BE2C (cell line): ENCODE data around the gene GOLGA3.

Source experiments
- DNase-seq: peaks from one replicate; pipeline ENCODE4 v3.0.0-alpha.2; 2020
- H3K27me3 ChIP-seq: fragments of 250-450 bp; sonication (Bioruptor Pico); 2 replicates; pipeline ENCODE4 v1.5.1; 2020; ENCODE audit warnings: mild to moderate bottlenecking
- H3K36me3 ChIP-seq: fragments of 250-450 bp; sonication (Bioruptor Pico); 2 replicates; pipeline ENCODE4 v1.5.1; 2020; ENCODE audit warnings: mild to moderate bottlenecking
- H3K4me1 ChIP-seq: fragments of 250-450 bp; sonication (Bioruptor Pico); 2 replicates; pipeline ENCODE4 v1.5.1; 2020
- H3K4me3 ChIP-seq: 2 replicates; pipeline ENCODE4 v1.5.1; 2011; ENCODE audit warnings: low read depth, low read length
- H3K9me3 ChIP-seq: fragments of 250-450 bp; sonication (Bioruptor Pico); 2 replicates; pipeline ENCODE4 v1.5.1; 2020
- TF ChIP-seq, protein P1 (sequence below): IDR thresholded peaks from 2 replicates; pipeline ENCODE4 v1.5.1; 2012; ENCODE audit warnings: mild to moderate bottlenecking, low read depth, low read length

Gene GOLGA3

DNA sequence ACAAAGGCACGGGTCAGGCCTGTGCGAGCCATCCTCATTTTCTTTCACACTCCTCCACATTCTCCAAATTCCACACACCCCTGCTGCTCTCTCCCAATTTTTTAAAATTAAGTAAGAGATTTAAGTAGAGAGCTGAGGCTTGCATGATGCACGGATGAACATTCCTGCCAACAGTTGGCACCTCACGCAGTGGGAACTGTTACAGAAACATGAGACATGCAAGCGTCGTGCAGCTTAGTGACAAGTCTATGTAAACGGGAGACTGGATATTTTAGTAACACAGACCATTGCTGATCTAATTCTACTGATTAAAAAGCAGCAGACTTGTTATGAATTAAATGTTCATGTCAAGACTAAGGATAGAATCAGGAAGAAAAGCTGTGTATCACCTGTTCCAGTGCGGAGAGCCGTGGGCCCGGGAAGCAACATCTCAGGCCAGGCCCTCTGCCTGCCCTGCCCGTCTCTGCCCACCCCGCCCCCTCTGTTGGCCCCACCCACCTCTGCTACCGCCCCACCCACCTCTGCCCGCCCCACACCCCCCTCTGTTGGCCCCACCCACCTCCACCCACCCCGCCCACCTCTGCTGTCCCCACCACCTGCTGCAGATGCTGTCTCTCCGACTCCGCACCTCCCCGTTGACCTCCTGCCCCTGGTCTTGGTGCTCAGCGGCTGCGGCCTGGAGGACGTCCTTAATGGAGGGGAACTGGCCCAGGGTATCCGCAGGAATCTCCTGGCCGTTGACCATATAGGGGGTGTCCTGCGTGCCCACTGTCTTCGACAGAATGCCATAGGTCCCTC, 21.2 kb downstream of the GOLGA3 start:
- no peak overlapping the region for H3K4me3 ChIP-seq
- no peaks in the 10 kb centered on the region for H3K9me3 ChIP-seq
- H3K4me1 ChIP-seq: no peaks in the 10 kb centered on the region
- H3K36me3 ChIP-seq: peaks cover 56% of the 10 kb centered on the region
- TF ChIP-seq, protein P1, sequence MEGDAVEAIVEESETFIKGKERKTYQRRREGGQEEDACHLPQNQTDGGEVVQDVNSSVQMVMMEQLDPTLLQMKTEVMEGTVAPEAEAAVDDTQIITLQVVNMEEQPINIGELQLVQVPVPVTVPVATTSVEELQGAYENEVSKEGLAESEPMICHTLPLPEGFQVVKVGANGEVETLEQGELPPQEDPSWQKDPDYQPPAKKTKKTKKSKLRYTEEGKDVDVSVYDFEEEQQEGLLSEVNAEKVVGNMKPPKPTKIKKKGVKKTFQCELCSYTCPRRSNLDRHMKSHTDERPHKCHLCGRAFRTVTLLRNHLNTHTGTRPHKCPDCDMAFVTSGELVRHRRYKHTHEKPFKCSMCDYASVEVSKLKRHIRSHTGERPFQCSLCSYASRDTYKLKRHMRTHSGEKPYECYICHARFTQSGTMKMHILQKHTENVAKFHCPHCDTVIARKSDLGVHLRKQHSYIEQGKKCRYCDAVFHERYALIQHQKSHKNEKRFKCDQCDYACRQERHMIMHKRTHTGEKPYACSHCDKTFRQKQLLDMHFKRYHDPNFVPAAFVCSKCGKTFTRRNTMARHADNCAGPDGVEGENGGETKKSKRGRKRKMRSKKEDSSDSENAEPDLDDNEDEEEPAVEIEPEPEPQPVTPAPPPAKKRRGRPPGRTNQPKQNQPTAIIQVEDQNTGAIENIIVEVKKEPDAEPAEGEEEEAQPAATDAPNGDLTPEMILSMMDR: no peak
- DNase-seq: no peak
- no peaks in the 10 kb centered on the region for H3K27me3 ChIP-seq

DNA sequence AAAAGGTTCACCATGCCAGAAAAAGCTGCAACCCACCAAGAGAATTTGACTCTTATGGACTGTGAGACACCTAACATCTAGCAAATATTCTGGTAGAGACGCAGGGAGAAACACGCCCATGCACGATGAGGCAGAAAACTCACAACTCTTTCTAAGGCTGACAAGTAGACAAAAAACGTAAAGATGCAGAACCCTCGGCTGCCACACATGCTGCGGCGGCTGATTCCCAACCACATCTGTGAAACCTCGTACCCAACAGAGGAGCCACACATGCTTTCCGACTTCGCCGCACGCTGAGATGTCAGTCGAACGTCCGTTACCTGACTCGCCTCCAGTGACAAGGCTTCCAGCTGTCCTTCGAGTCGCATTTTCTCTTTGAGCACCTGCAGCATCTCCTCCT, 21.8 kb downstream of the GOLGA3 start:
- Histone ChIP-seq H3K36me3 (peaks cover 54% of the 10 kb centered on the region), H3K4me1 (no peaks in the 10 kb centered on the region), H3K4me3 (no peak overlapping the region), H3K27me3 (no peaks in the 10 kb centered on the region), H3K9me3 (no peaks in the 10 kb centered on the region)
- DNase-seq: no peak
- TF ChIP-seq, protein P1: no peak

DNA sequence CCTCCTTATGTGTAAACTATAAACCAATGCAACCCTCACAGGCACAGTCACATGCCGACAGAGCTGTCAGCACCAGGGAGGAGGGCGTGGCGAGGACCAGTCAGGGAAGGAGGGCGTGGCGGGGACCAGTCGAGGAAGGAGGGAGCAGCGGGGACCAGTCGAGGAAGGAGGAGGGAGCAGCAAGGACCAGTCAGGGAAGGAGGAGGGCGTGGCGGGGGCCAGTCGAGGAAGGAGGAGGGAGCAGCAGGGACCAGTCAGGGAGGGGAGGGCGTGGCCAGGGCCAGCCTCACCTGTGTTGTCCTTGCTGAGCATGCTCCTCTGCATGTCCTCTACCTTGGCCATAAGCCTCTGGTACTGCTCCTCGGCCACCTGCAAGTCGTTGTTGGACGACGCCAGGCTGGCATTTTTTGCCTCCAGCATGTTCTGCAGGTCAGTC, 24.2 kb downstream of the GOLGA3 start:
- TF ChIP-seq, protein P1: no peak
- no peaks in the 10 kb centered on the region for H3K27me3 ChIP-seq
- H3K9me3 ChIP-seq: no peaks in the 10 kb centered on the region
- H3K36me3 ChIP-seq: peaks cover 73% of the 10 kb centered on the region
- no peak overlapping the region for H3K4me3 ChIP-seq
- DNase-seq: no peak
- no peaks in the 10 kb centered on the region for H3K4me1 ChIP-seq

DNA sequence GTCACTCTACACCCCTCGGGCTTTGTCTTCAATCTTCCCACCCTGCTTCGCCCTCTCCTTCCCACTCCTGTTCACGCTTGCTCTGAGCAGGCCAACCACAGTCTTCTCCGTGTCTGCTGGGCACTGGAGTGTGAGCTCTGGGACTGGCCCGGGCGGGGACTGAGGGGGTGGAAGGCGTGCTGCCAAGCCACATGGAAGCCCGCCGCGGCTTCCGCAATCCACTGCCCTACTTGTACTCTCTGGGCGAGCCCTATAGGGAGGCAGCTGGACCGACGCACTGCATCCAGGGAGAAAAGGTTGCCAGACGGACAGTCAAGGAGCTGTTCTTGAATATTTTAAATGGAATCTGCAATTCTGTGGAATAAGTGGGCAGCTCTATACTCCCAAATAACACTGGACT, 24.8 kb downstream of the GOLGA3 start:
- Histone ChIP-seq H3K27me3 (no peaks in the 10 kb centered on the region), H3K4me1 (no peaks in the 10 kb centered on the region), H3K9me3 (no peaks in the 10 kb centered on the region), H3K4me3 (no peak overlapping the region), H3K36me3 (peaks cover 78% of the 10 kb centered on the region)
- DNase-seq: no peak
- TF ChIP-seq, protein P1: no peak

DNA sequence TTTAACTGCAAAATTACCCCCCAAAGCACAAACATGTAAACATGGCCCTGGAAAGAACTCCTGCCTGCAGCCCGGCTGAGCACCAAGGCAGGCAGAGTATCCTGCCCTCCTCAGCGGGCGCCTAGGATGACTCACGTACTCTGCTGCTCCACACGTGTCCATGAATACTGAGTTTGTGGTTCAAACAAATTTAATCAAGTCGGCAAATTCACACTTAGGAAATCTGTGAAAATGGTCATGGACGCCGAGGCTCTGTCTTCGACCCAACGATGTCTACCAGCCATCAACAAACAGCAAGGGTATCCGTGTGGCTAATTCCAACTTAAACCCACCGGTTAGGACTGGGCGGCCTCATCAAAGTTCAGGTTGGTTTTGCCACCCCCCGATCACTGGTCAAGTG, 25.5 kb downstream of the GOLGA3 start:
- TF ChIP-seq, protein P1: no peak
- H3K27me3 ChIP-seq: no peaks in the 10 kb centered on the region
- H3K36me3 ChIP-seq: peaks cover 75% of the 10 kb centered on the region
- H3K4me3 ChIP-seq: no peak overlapping the region
- no peaks in the 10 kb centered on the region for H3K4me1 ChIP-seq
- H3K9me3 ChIP-seq: no peaks in the 10 kb centered on the region
- DNase-seq: no peak

DNA sequence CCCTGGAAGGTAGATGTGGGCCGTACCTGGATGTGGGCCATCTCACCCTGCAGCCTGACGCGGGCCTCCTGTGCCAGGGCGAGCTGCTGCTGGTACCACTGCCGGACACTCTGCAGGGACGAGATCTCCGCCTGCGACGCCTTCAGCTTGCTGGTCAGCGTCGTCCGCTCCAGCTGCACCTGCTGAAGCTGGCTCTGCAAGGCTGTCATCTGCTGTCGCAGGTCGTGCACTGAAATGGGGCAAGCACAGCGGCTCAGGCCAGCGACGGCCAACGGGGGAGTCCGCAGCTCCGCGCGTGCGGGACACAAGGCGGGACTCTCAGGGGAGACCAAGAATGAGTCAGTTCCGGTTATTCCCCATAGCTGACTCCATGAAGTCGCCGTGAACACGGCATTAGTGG, 26.9 kb downstream of the GOLGA3 start:
- no peaks in the 10 kb centered on the region for H3K9me3 ChIP-seq
- H3K4me3 ChIP-seq: no peak overlapping the region
- DNase-seq: no peak
- TF ChIP-seq, protein P1: no peak
- H3K36me3 ChIP-seq: peaks cover 72% of the 10 kb centered on the region
- no peaks in the 10 kb centered on the region for H3K27me3 ChIP-seq
- no peaks in the 10 kb centered on the region for H3K4me1 ChIP-seq
